ENCODE results near the gene ACSS1. TPM values are rescaled to one million over a fixed set of nuclear protein-coding genes. Genes with fewer than 3 reads are reported as not detected.

ACSS1 gene
- total RNA-seq, 6 donors from 2014 or later = 39.7 to 122 (median 58.1) TPM

- H3K9me3 ChIP-seq = no peaks in the 10 kb centered on the region
- ATAC-seq (ENCODE audit: low FRiP score in 2 of 2) (peak; percentile 58 to 75), DNase-seq (peak in 1 of 2 donors; percentile 83)
- no peak for TF ChIP-seq POLR2A (IDR thresholded peaks at IDR 0.05)
- peak in 1 of 4 donors; percentile 35 for TF ChIP-seq EP300 (IDR thresholded peaks at IDR 0.05)
- no peak for TF ChIP-seq CTCF (IDR thresholded peaks at IDR 0.05)
- TF ChIP-seq POLR2AphosphoS5 (IDR thresholded peaks at IDR 0.05) = peak in 1 of 2 donors; percentile 36
- H3K27me3 ChIP-seq = no peaks in the 10 kb centered on the region
- H3K4me3 ChIP-seq = no peak overlapping the region
- WGBS, 2 donors = 35 to 38% methylated on average over 4 of the region's 4 CpGs
- H3K27ac ChIP-seq = no peak overlapping the region
- peaks cover 4 to 14% (median 10%) of the 10 kb centered on the region in 4 donors for H3K4me1 ChIP-seq
- peaks cover 0 to 13% (median under 1%) of the 10 kb centered on the region in 4 donors for H3K36me3 ChIP-seq
These were observed 57.6 kb downstream of the ACSS1 start for GRCh38 chr20:25000268-25000801.

- Histone ChIP-seq H3K4me1 (peaks cover 4 to 18% (median 16%) of the 10 kb centered on the region in 4 donors), H3K4me3 (no peak overlapping the region), H3K27me3 (no peaks in the 10 kb centered on the region), H3K36me3 (peaks cover 0 to 8% (median 0%) of the 10 kb centered on the region in 4 donors), H3K9me3 (no peaks in the 10 kb centered on the region), H3K27ac (no peak overlapping the region)
- TF ChIP-seq POLR2AphosphoS5 (IDR thresholded peaks at IDR 0.05) = no peak
- TF ChIP-seq EP300 (IDR thresholded peaks at IDR 0.05) = no peak
- no peak for TF ChIP-seq CTCF (IDR thresholded peaks at IDR 0.05)
- no peak for TF ChIP-seq POLR2A (IDR thresholded peaks at IDR 0.05)
- 81 to 85% methylated on average over 4 of the region's 4 CpGs for WGBS, 2 donors
- ATAC-seq (ENCODE audit: low FRiP score in 2 of 2) = no peak
- peak in 1 of 2 donors; percentile 9 for DNase-seq
These were observed 58.4 kb downstream of the ACSS1 start for GRCh38 chr20:24999568-24999967.

GRCh38 chr20:24998631-24999445 is 59.1 kb downstream of the ACSS1 start:
- TF ChIP-seq POLR2AphosphoS5 (IDR thresholded peaks at IDR 0.05) = no peak
- TF ChIP-seq POLR2A (IDR thresholded peaks at IDR 0.05) = no peak
- TF ChIP-seq CTCF (IDR thresholded peaks at IDR 0.05) = no peak
- TF ChIP-seq EP300 (IDR thresholded peaks at IDR 0.05) = no peak
- 84% methylated on average over 12 of the region's 12 CpGs for WGBS, 2 donors
- peaks cover 4 to 20% (median 18%) of the 10 kb centered on the region in 4 donors for H3K4me1 ChIP-seq

GRCh38 chr20:24998121-24998520 is 59.8 kb downstream of the ACSS1 start:
- H3K36me3 ChIP-seq = no peaks in the 10 kb centered on the region
- no peak overlapping the region for H3K4me3 ChIP-seq
- peaks cover 11 to 26% (median 25%) of the 10 kb centered on the region in 4 donors for H3K4me1 ChIP-seq
- no peak for TF ChIP-seq POLR2A (IDR thresholded peaks at IDR 0.05)
- no peak for TF ChIP-seq EP300 (IDR thresholded peaks at IDR 0.05)
- no peak for TF ChIP-seq POLR2AphosphoS5 (IDR thresholded peaks at IDR 0.05)
- ATAC-seq (ENCODE audit: low FRiP score in 2 of 2) = no peak
- WGBS, 2 donors = 62 to 71% methylated on average over 3 of the region's 3 CpGs
- no peaks in the 10 kb centered on the region for H3K27me3 ChIP-seq
- DNase-seq = no peak
- no peaks in the 10 kb centered on the region for H3K9me3 ChIP-seq
- H3K27ac ChIP-seq = no peak overlapping the region

More at GRCh38 chr20:24998631-24999445, 59.1 kb downstream of the ACSS1 start:
- ATAC-seq (ENCODE audit: low FRiP score in 2 of 2) (no peak), DNase-seq (peak in 1 of 2 donors; percentile 9)
- H3K27me3 ChIP-seq = no peaks in the 10 kb centered on the region
- H3K9me3 ChIP-seq = no peaks in the 10 kb centered on the region
- peaks cover 0 to 3% (median 0%) of the 10 kb centered on the region in 4 donors for H3K36me3 ChIP-seq
- H3K27ac ChIP-seq = no peak overlapping the region
- no peak overlapping the region for H3K4me3 ChIP-seq

Data from upper lobe of left lung (tissue), 6 donors.